Measurements from ENCODE around the gene PDXDC1.
"Not testable (repeated sequence)": the region's sequence is repeated elsewhere in the genome, so short reads cannot be mapped to it uniquely, and the experiment has no call there.

Gene PDXDC1, protein sequence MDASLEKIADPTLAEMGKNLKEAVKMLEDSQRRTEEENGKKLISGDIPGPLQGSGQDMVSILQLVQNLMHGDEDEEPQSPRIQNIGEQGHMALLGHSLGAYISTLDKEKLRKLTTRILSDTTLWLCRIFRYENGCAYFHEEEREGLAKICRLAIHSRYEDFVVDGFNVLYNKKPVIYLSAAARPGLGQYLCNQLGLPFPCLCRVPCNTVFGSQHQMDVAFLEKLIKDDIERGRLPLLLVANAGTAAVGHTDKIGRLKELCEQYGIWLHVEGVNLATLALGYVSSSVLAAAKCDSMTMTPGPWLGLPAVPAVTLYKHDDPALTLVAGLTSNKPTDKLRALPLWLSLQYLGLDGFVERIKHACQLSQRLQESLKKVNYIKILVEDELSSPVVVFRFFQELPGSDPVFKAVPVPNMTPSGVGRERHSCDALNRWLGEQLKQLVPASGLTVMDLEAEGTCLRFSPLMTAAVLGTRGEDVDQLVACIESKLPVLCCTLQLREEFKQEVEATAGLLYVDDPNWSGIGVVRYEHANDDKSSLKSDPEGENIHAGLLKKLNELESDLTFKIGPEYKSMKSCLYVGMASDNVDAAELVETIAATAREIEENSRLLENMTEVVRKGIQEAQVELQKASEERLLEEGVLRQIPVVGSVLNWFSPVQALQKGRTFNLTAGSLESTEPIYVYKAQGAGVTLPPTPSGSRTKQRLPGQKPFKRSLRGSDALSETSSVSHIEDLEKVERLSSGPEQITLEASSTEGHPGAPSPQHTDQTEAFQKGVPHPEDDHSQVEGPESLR

DNA sequence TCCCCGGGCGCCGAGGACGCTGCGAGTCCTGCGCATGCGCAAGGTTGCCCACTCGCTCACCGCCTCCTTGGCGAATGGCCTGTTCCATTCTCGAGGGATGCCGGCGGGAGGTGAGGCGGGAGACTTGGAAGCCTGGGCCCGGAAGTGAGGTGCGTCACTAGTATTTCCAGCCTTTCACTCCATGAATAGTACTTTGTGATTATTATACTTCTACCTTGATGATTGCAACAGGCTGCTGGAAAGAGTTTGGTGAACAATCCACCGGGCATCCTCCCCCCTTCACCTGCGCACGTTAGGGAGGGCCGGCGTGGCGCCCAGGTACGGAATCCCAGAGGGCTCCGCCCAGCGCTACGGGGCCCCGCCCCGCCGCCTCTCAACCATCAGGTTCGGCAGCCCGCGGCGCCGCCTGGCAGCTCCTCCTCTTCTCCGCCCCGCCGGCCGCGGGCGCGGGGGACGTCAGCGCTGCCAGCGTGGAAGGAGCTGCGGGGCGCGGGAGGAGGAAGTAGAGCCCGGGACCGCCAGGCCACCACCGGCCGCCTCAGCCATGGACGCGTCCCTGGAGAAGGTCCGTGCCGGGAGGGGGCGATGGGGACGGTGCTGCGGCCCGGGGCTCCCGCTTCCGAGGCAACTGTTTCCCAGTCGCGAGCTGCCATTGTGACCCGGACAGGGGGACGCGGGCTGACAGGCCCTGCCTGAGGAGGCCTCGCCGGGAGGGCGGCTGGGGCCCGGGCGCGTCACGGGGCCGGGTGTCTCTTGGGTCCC is at the start of gene PDXDC1:
Gene PDXDC1, plus strand, starts transcription at position 371 of the 762 bp plus-strand sequence. Its CDS starts 174 bp downstream, at position 545.
- CTCF ChIA-PET, result interaction anchor here (0.9 kb wide), 1 partner anchor 11 kb away, joined by 4 read pairs; no protein-coding TSS in a partner anchor
- POLR2A ChIA-PET, result not testable (repeated sequence)
- peak; percentile 95 for DNase-seq (ENCODE audit: extremely low spot score)

DNA sequence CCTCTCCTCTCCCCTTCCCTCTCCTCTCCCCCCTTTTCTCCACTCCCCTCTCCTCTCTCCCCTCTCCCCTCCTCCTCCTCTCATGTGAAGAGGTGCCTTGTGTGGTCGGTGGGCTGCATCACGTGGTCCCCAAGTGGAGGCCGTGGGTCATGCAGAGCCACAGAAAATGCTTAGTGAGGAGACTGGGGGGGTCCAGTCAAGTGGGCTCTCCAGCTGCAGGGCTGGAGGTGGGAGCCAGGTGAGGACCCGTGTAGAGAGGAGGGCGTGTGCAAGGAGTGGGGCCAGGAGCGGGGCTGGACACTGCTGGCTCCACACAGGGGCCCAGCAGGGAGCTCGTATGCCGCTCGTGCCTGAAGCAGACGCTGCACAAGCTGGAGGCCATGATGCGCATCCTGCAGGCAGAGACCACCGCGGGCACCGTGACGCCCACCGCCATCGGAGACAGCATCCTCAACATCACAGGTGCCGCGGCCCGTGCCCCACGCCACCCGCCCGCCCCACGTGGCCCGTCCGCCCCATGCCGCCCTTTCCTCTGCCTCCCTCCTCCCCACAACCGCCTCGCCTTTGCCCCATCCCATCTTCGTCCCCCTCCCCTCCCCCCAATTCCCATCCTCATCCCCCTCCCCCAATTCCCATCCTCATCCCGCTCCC is 46.6 kb upstream of the PDXDC1 start:
- DNase-seq (ENCODE audit: extremely low spot score); CTCF ChIA-PET; POLR2A ChIA-PET: not testable (repeated sequence)

GRCh38 chr16:14929176-14929575 is 45.6 kb upstream of the PDXDC1 start:
- POLR2A ChIA-PET; CTCF ChIA-PET; DNase-seq (ENCODE audit: extremely low spot score): not testable (repeated sequence)

- CTCF ChIA-PET; DNase-seq (ENCODE audit: extremely low spot score); POLR2A ChIA-PET: not testable (repeated sequence)
Observed at GRCh38 chr16:14930246-14930645, 44.6 kb upstream of the PDXDC1 start.

- DNase-seq (ENCODE audit: extremely low spot score); CTCF ChIA-PET; POLR2A ChIA-PET: not testable (repeated sequence)
Observed at GRCh38 chr16:14930971-14931370, 43.9 kb upstream of the PDXDC1 start.

- POLR2A ChIA-PET, result not testable (repeated sequence)
Observed at GRCh38 chr16:14932581-14933375, 42.0 kb upstream of the PDXDC1 start.

DNA sequence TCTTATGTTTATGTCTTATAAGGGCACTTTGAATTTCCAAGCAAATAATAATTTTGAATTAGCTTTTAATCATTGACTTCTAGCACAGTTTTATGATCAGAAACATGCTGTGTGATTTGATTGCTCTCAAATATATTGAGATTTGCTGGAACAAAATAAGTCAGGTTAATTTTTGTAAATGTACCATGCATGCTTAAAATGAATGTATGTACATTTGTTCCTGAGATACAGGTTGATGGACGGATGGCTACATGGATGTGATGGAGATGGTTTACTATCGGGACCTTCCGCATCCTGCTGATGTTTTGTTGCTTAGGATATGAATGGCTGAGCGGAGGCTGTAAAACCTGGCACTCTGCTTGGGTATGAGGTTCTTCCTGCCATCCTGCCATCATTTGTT is 37.7 kb upstream of the PDXDC1 start, which contains the start of gene NPIPA1:
Gene NPIPA1, plus strand, starts transcription at position 301 of the 400 bp plus-strand sequence. Its CDS starts 0 bp downstream, at position 301.
- POLR2A ChIA-PET; DNase-seq (ENCODE audit: extremely low spot score); CTCF ChIA-PET: not testable (repeated sequence)

More at GRCh38 chr16:14932581-14933375, 42.0 kb upstream of the PDXDC1 start:
- DNase-seq (ENCODE audit: extremely low spot score); CTCF ChIA-PET: not testable (repeated sequence)

GRCh38 chr16:14937994-14938393 is 36.8 kb upstream of the PDXDC1 start:
- DNase-seq (ENCODE audit: extremely low spot score); POLR2A ChIA-PET; CTCF ChIA-PET: not testable (repeated sequence)

DNA sequence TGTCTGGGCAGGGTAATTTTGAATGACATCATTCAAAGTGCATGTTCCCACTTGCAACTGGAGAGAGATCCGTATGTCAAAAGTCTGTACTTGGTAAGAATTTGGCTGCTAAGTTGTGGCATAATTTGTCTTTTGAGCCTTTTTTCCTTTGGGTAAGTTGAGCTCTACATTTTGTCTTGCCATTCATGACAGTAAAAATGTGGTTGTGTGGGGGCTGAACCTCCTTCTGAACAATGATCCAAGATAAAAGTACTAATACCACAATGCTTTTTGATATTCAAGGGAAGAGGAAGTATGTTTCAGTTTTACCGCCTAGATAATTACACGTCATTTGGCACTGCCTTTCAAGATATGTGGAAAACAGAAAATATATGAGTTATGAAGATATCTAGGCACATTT is 32.1 kb upstream of the PDXDC1 start:
- CTCF ChIA-PET; POLR2A ChIA-PET; DNase-seq (ENCODE audit: extremely low spot score): not testable (repeated sequence)

DNA sequence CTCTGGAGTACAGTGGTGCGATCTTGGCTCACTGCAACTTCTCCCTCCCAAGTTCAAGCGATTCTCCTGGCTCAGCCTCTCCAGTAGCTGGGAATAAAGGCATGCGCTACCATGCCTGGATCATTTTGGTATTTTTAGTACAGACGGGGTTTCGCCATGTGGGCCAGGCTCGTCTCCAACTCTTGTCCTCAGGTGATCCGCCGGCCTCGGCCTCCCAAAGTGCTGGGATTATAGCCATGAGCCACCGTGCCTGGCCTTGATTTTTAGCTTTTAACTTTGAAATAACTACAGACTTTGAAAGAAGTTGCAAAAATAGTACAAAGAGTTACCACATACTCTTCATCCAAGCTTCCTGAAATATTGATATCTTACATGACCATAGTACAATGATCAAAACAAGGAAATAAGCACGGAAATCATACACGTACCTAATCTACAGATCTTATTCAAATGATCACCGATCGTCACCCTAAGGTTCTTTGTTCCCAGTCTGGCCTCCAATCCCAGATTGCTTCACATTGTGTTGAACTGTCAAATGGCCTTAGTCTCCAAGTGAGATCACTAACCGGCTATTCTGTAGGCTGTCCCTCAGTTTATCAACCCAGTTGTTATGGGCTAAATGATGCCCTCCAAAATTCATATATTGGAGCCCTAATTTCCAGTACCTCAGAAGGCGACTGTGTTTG is 19.1 kb upstream of the PDXDC1 start:
- TF ChIP-seq CTCF (IDR thresholded peaks at IDR 0.05; ENCODE audit: control extremely low read depth, extremely low read depth, low read depth, missing control alignments), result no peak
- ChIA-PET CTCF (interaction anchor here (1.2 kb wide), 1 partner anchor 8 kb away, joined by 3 read pairs; no protein-coding TSS in a partner anchor), POLR2A (no interaction called here)
- DNase-seq (ENCODE audit: extremely low spot score), result no peak
